SK-N-SH (cell line): ENCODE data around the gene CEP295NL. TPM values are rescaled to one million over a fixed set of nuclear protein-coding genes. Genes with fewer than 3 reads are reported as not detected.

Experiments used
- CTCF ChIA-PET: fragments of 300-600, 350-600 bp; formaldehyde crosslinking; extraction: SDS; loops from one replicate; lab custom pipeline; 2021; lab: Yijun Ruan, JAX
- POLR2A ChIA-PET: fragments of 350-600 bp; sonication (Branson Sonifier 250); formaldehyde crosslinking; extraction: SDS; loops from one replicate; lab custom pipeline; 2020; ENCODE audit warnings: antibody characterized with exemption, inconsistent platforms; lab: Yijun Ruan, JAX
- DNase-seq: peaks from one replicate; pipeline ENCODE4 v3.0.0; 2012
- H2AFZ ChIP-seq: fragments of 200-600 bp; sonication (generic); 2 replicates; pipeline ENCODE4 v1.8.1; 2016; ENCODE audit warnings: antibody characterized with exemption, mild to moderate bottlenecking, low read depth
- H3F3A ChIP-seq: fragments of 200-600 bp; sonication (generic); replicated peaks from 2 replicates; pipeline ENCODE3; 2016; ENCODE audit warnings: antibody characterized with exemption, mild to moderate bottlenecking; ENCODE audit not compliant: insufficient read depth
- H3K27ac ChIP-seq, 2 experiments: fragments of 200-500 bp in 1 of 2; fragments of 200-600 bp in 1 of 2; sonication (Bioruptor generic) in 1 of 2; sonication (generic), shearing (Covaris generic) in 1 of 2; 2 replicates each; pipeline versions ENCODE4 v1.5.1 to v1.6.1; 2014 to 2016; ENCODE audit warnings: low read depth in 2 of 2, inconsistent platforms in 1 of 2, low read length in 1 of 2, mild to moderate bottlenecking in 1 of 2, mixed read lengths in 1 of 2
- H3K27me3 ChIP-seq: fragments of 200-600 bp; sonication (generic), shearing (Covaris generic); 2 replicates; pipeline ENCODE4 v1.6.1; 2016; ENCODE audit warnings: mixed run types; ENCODE audit not compliant: insufficient read depth
- H3K36me3 ChIP-seq, 2 experiments: fragments of 200-500 bp in 1 of 2; fragments of 200-600 bp in 1 of 2; sonication (Bioruptor generic) in 1 of 2; sonication (generic) in 1 of 2; replicated peaks in 1 of 2; 2 replicates each; pipeline versions ENCODE3 to v1.5.1; 2014 to 2016; ENCODE audit warnings: low read length in 1 of 2, mild to moderate bottlenecking in 1 of 2; ENCODE audit not compliant: insufficient read depth in 2 of 2, control insufficient read depth in 1 of 2
- H3K4me1 ChIP-seq, 2 experiments: fragments of 200-500 bp in 1 of 2; fragments of 200-600 bp in 1 of 2; sonication (Bioruptor generic) in 1 of 2; sonication (generic), shearing (Covaris generic) in 1 of 2; 2 replicates each; pipeline versions ENCODE4 v1.5.1 to v1.6.1; 2014 to 2016; ENCODE audit warnings: low read depth in 1 of 2, low read length in 1 of 2, mixed run types in 1 of 2; ENCODE audit not compliant: insufficient read depth in 2 of 2, control insufficient read depth in 1 of 2
- H3K4me2 ChIP-seq: fragments of 200-600 bp; sonication (generic), shearing (Covaris generic); 2 replicates; pipeline ENCODE4 v1.6.1; 2017; ENCODE audit warnings: mixed run types
- H3K4me3 ChIP-seq, 2 experiments: fragments of 200-500 bp in 1 of 2; fragments of 200-600 bp in 1 of 2; sonication (Bioruptor generic) in 1 of 2; sonication (generic), shearing (Covaris generic) in 1 of 2; 2 replicates each; pipeline versions ENCODE4 v1.5.1 to v1.8.1; 2014 to 2016; ENCODE audit warnings: low read depth in 2 of 2, inconsistent platforms in 1 of 2, low read length in 1 of 2, mild to moderate bottlenecking in 1 of 2, mixed read lengths in 1 of 2, moderate library complexity in 1 of 2
- H3K79me2 ChIP-seq: fragments of 200-600 bp; sonication (generic); 2 replicates; pipeline ENCODE4 v1.8.1; 2017; ENCODE audit warnings: mild to moderate bottlenecking; ENCODE audit not compliant: insufficient read depth
- H3K9ac ChIP-seq: fragments of 200-600 bp; sonication (generic); 2 replicates; pipeline ENCODE4 v1.6.1; 2017; ENCODE audit warnings: mixed run types
- H3K9me2 ChIP-seq: fragments of 200-600 bp; sonication (generic); 2 replicates; pipeline ENCODE4 v1.6.1; 2017; ENCODE audit warnings: mixed run types
- H3K9me3 ChIP-seq: fragments of 200-600 bp; sonication (generic); 2 replicates; pipeline ENCODE4 v1.6.1; 2017; ENCODE audit warnings: mixed run types, mild to moderate bottlenecking, moderate library complexity
- H4K20me1 ChIP-seq: fragments of 200-600 bp; sonication (generic); 2 replicates; pipeline ENCODE4 v1.6.1; 2017; ENCODE audit warnings: mild to moderate bottlenecking, mixed run types; ENCODE audit not compliant: insufficient read depth
- ELF1 ChIP-seq: IDR thresholded peaks from 2 replicates; pipeline ENCODE4 v1.4.0; 2012
- EZH2phosphoT487 ChIP-seq: fragments of 200-600 bp; sonication (generic); IDR thresholded peaks from 2 replicates; pipeline ENCODE4 v1.6.1; 2017; ENCODE audit warnings: low read depth, mixed run types, mild to moderate bottlenecking, antibody characterized with exemption, moderate library complexity, borderline replicate concordance
- FOXJ3 ChIP-seq: sonication (generic); formaldehyde crosslinking; IDR thresholded peaks from 2 replicates; pipeline ENCODE4 v1.5.1; 2020; ENCODE audit warnings: mild to moderate bottlenecking, missing genetic modification reagents
- MEF2A ChIP-seq: IDR thresholded peaks from 2 replicates; pipeline ENCODE4 v1.4.0; 2012; ENCODE audit warnings: low read depth, borderline replicate concordance
- NRF1 ChIP-seq: IDR thresholded peaks from 2 replicates; pipeline ENCODE4 v1.6.1; 2012; ENCODE audit warnings: low read depth, mild to moderate bottlenecking, low read length
- RAD21 ChIP-seq: IDR thresholded peaks from 2 replicates; pipeline ENCODE4 v1.6.1; 2012; ENCODE audit warnings: mild to moderate bottlenecking, low read length
- RCOR1 ChIP-seq: fragments of 150-350 bp; IDR thresholded peaks from 2 replicates; pipeline ENCODE4 v1.6.1; 2017; ENCODE audit warnings: antibody characterized with exemption, low read length
- RFX5 ChIP-seq: IDR thresholded peaks from 2 replicates; pipeline ENCODE4 v1.6.1; 2012; ENCODE audit warnings: mild to moderate bottlenecking, improper control_type of control experiment, low read length
- TAF1 ChIP-seq: IDR thresholded peaks from 2 replicates; pipeline ENCODE4 v1.6.1; 2012; ENCODE audit warnings: low read depth, mild to moderate bottlenecking, low read length, moderate library complexity, borderline replicate concordance
- WGBS: methylation state at CpG from one replicate; pipeline ENCODE4 v1.1.6; 2017; ENCODE audit warnings: low lambda C conversion rate; 5-methylcytosine and 5-hydroxymethylcytosine counted together
- polyA plus RNA-seq, 3 experiments: library from polyadenylated mRNA; depleted of rRNA; stranded (reverse); fragments of >200 nt; gene quantifications; 2 replicates each; pipeline ENCODE4 v1.2.3, GENCODE V29; 2012
- TF ChIP-seq, protein P1 (sequence below): IDR thresholded peaks from 2 replicates; pipeline ENCODE4; 2012

Gene CEP295NL
- polyA plus RNA-seq, 1 of the 3 experiments (the other 2 are of a cell fraction), result 0.35 TPM

DNA sequence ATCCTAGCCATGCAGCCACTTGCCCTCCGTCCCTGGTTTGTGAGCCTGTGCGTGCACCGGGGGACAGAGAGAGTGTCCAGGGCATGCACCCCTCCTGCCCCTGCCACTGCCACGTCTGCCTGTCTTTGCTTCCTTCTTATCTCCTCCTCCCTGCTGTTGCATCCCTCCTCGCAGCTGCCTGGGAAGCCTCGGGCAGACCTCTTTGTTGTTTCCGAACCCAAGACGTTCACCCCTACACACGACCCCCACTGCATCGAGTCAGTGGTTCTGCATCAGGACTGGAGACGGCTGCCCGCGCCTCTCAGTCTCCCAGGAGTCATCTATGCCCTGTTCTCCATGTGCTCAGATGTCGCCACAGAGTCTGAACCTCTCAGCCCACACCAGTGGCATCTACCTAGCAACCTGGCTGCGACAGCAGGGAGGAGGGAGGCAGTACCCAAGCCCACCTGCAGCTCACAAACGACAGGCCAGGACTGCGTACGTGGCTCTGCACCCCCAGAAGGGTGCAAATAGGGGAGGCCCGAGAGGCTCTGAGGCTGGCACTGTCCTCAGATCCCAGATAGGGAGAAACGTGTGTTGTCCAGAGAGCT is 17.0 kb upstream of the CEP295NL start:
- CTCF ChIA-PET, result interaction anchor here (0.8 to 2.5 kb wide), 5 partner anchors 14 to 54 kb away, joined by 3 to 24 read pairs (median 7); no protein-coding TSS in a partner anchor
- Histone ChIP-seq H3K27me3 (no peaks in the 10 kb centered on the region), H4K20me1 (peaks cover 91% of the 10 kb centered on the region), H3K36me3 (peaks cover 8 to 12% of the 10 kb centered on the region in 2 experiments), H3K9ac (no peak overlapping the region), H3K79me2 (peaks cover 99% of the 10 kb centered on the region), H3K4me3 (no peak overlapping the region), H3K4me1 (peaks cover 22 to 76% of the 10 kb centered on the region in 2 experiments), H3K9me2 (no peaks in the 10 kb centered on the region), H3K27ac (peak overlapping the region in 1 of 2 experiments; percentile 76; a peak in 2 of 4 replicates), H3F3A (peaks cover 15% of the 10 kb centered on the region), H3K4me2 (0 out of 2 replicates have a peak overlapping the region, but pooled peaks have one; percentile 14), H3K9me3 (no peaks in the 10 kb centered on the region), H2AFZ (no peak overlapping the region)
- TF ChIP-seq TAF1 (no peak), RAD21 (no peak), FOXJ3 (peak; percentile 69; the same call in 1 of the 2 replicates)
- TF ChIP-seq, protein P1, sequence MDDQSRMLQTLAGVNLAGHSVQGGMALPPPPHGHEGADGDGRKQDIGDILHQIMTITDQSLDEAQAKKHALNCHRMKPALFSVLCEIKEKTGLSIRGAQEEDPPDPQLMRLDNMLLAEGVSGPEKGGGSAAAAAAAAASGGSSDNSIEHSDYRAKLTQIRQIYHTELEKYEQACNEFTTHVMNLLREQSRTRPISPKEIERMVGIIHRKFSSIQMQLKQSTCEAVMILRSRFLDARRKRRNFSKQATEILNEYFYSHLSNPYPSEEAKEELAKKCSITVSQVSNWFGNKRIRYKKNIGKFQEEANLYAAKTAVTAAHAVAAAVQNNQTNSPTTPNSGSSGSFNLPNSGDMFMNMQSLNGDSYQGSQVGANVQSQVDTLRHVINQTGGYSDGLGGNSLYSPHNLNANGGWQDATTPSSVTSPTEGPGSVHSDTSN, result no peak
- no peak for DNase-seq
- WGBS, result 87% methylated on average over 18 of the region's 20 CpGs
- POLR2A ChIA-PET, result interaction anchor here (0.9 to 2.4 kb wide), 3 partner anchors 8 to 36 kb away, joined by 4 to 8 read pairs (median 4); no protein-coding TSS in a partner anchor

- H3F3A ChIP-seq, result peaks cover 19% of the 10 kb centered on the region
- no peak overlapping the region for H3K4me3 ChIP-seq
- H3K9ac ChIP-seq, result no peak overlapping the region
- H3K27ac ChIP-seq, result 0 out of 4 replicates have a peak overlapping the region, but pooled peaks of 1 of the 2 experiments have one; percentile 1
- WGBS, result 87% methylated on average over 5 of the region's 14 CpGs
- TF ChIP-seq ELF1 (no peak), RCOR1 (no peak), NRF1 (no peak), EZH2phosphoT487 (no peak), RFX5 (no peak), MEF2A (no peak)
- no peak overlapping the region for H3K4me2 ChIP-seq
- H3K9me2 ChIP-seq, result no peaks in the 10 kb centered on the region
- DNase-seq, result no peak
- H3K36me3 ChIP-seq, result peaks cover 8 to 12% of the 10 kb centered on the region in 2 experiments
- peaks cover 22 to 76% of the 10 kb centered on the region in 2 experiments for H3K4me1 ChIP-seq
- H4K20me1 ChIP-seq, result peaks cover 96% of the 10 kb centered on the region
- no peak overlapping the region for H2AFZ ChIP-seq
- peaks cover 100% of the 10 kb centered on the region for H3K79me2 ChIP-seq
- ChIA-PET POLR2A (no interaction called here), CTCF (interaction anchor here (0.8 kb wide), 1 partner anchor 53 kb away, joined by 3 read pairs; no protein-coding TSS in a partner anchor)
- no peaks in the 10 kb centered on the region for H3K9me3 ChIP-seq
- H3K27me3 ChIP-seq, result no peaks in the 10 kb centered on the region
Measured at GRCh38 chr17:78918979-78919378, 16.0 kb upstream of the CEP295NL start.
